Right atrium auricular region (tissue), 2 donors: Measurements from ENCODE around the gene TMPRSS11D. TPM values are rescaled to one million over a fixed set of nuclear protein-coding genes. Genes with fewer than 3 reads are reported as not detected.

ENCODE experiments used
- DNase-seq: peaks from one replicate; pipeline ENCODE4 v3.0.0-alpha.2; 2019; ENCODE audit warnings: low spot score
- H3K27ac ChIP-seq, 2 donors: fragments of 200-600 bp; sonication (generic); 1 replicate in 1 of 2; 2 replicates in 1 of 2; pipeline ENCODE4 v1.5.1; 2016 to 2019
- H3K27me3 ChIP-seq, 2 donors: fragments of 200-600 bp; sonication (generic); one replicate each; pipeline versions ENCODE4 v1.5.1 to v1.6.0; 2017 to 2019
- H3K36me3 ChIP-seq: fragments of 200-600 bp; sonication (generic); one replicate; pipeline ENCODE4 v1.5.1; 2016
- H3K4me1 ChIP-seq, 2 donors: fragments of 200-600 bp; sonication (generic); one replicate each; pipeline versions ENCODE4 v1.5.1 to v1.6.0; 2017 to 2019
- H3K4me3 ChIP-seq, 2 donors: fragments of 200-600 bp; sonication (generic); 1 replicate in 1 of 2; 2 replicates in 1 of 2; pipeline ENCODE4 v1.5.1; 2017 to 2019; ENCODE audit warnings: mild to moderate bottlenecking in 1 of 2, moderate library complexity in 1 of 2
- H3K9me3 ChIP-seq, 2 donors: fragments of 200-600 bp; sonication (generic); one replicate each; pipeline ENCODE4 v1.5.1; 2019
- CTCF ChIP-seq, 2 donors: fragments of 200-600 bp; sonication (generic); IDR thresholded peaks; one replicate each; pipeline ENCODE4 v1.5.1; 2019; ENCODE audit warnings: antibody characterized with exemption in 2 of 2
- total RNA-seq, 2 donors: library from RNA; depleted of rRNA; stranded (reverse); fragments of >200 nt; gene quantifications; one replicate each; pipeline ENCODE4 v1.1.0, GENCODE V29; 2016

TMPRSS11D gene
- not detected for total RNA-seq

GRCh38 chr4:67883902-67884301, at the start of gene TMPRSS11D:
TMPRSS11D (minus strand) TSS chr4:67884002; CDS start chr4:67883933, 69 bp downstream.
- H3K36me3 ChIP-seq, result no peaks in the 10 kb centered on the region
- H3K4me1 ChIP-seq, result no peaks in the 10 kb centered on the region
- no peaks in the 10 kb centered on the region for H3K27me3 ChIP-seq
- no peak for DNase-seq
- no peaks in the 10 kb centered on the region for H3K9me3 ChIP-seq
- H3K27ac ChIP-seq, result no peak within 1 kb of the TSS
- no peak within 1 kb of the TSS for H3K4me3 ChIP-seq
- no peak for TF ChIP-seq CTCF (IDR thresholded peaks at IDR 0.05)

GRCh38 chr4:67933038-67933437, 49.2 kb upstream of the TMPRSS11D start:
- TF ChIP-seq CTCF (IDR thresholded peaks at IDR 0.05), result no peak
- no peak for DNase-seq
- no peaks in the 10 kb centered on the region for H3K9me3 ChIP-seq
- no peak overlapping the region for H3K4me3 ChIP-seq
- H3K4me1 ChIP-seq, result no peaks in the 10 kb centered on the region
- H3K27me3 ChIP-seq, result no peaks in the 10 kb centered on the region
- no peak overlapping the region for H3K27ac ChIP-seq
- no peaks in the 10 kb centered on the region for H3K36me3 ChIP-seq

- no peak overlapping the region for H3K4me3 ChIP-seq
- H3K27me3 ChIP-seq, result no peaks in the 10 kb centered on the region
- no peaks in the 10 kb centered on the region for H3K36me3 ChIP-seq
- no peaks in the 10 kb centered on the region for H3K9me3 ChIP-seq
- DNase-seq, result no peak
- no peak overlapping the region for H3K27ac ChIP-seq
- H3K4me1 ChIP-seq, result no peaks in the 10 kb centered on the region
- no peak for TF ChIP-seq CTCF (IDR thresholded peaks at IDR 0.05)
Measured at GRCh38 chr4:67931256-67931655, 47.5 kb upstream of the TMPRSS11D start.

GRCh38 chr4:67929426-67929825, 45.6 kb upstream of the TMPRSS11D start:
- Histone ChIP-seq H3K36me3 (no peaks in the 10 kb centered on the region), H3K27ac (no peak overlapping the region), H3K4me1 (no peaks in the 10 kb centered on the region), H3K4me3 (no peak overlapping the region), H3K9me3 (no peaks in the 10 kb centered on the region), H3K27me3 (no peaks in the 10 kb centered on the region)
- TF ChIP-seq CTCF (IDR thresholded peaks at IDR 0.05), result no peak
- DNase-seq, result no peak

GRCh38 chr4:67928546-67928945, 44.7 kb upstream of the TMPRSS11D start:
- Histone ChIP-seq H3K4me3 (no peak overlapping the region), H3K36me3 (no peaks in the 10 kb centered on the region), H3K4me1 (no peaks in the 10 kb centered on the region), H3K9me3 (no peaks in the 10 kb centered on the region), H3K27me3 (no peaks in the 10 kb centered on the region), H3K27ac (no peak overlapping the region)
- no peak for TF ChIP-seq CTCF (IDR thresholded peaks at IDR 0.05)
- DNase-seq, result no peak

GRCh38 chr4:67927251-67927650, 43.4 kb upstream of the TMPRSS11D start:
- Histone ChIP-seq H3K27me3 (no peaks in the 10 kb centered on the region), H3K4me1 (no peaks in the 10 kb centered on the region), H3K36me3 (no peaks in the 10 kb centered on the region), H3K4me3 (no peak overlapping the region), H3K27ac (no peak overlapping the region), H3K9me3 (no peaks in the 10 kb centered on the region)
- DNase-seq, result no peak
- TF ChIP-seq CTCF (IDR thresholded peaks at IDR 0.05), result no peak
